DOHH2 (cell line): ENCODE measurements around the gene ABI3BP.

Experiments used
- H3F3A ChIP-seq: fragments of 200-600 bp; sonication (generic), shearing (Covaris generic); 2 replicates; pipeline ENCODE4 v1.6.0; 2016; ENCODE audit warnings: antibody characterized with exemption, mild to moderate bottlenecking; ENCODE audit not compliant: control insufficient read depth, insufficient read depth
- H3K27ac ChIP-seq: fragments of 200-600 bp; sonication (generic); 2 replicates; pipeline ENCODE4 v1.5.1; 2014; ENCODE audit warnings: low read depth, mild to moderate bottlenecking, low read length, moderate library complexity
- H3K27me3 ChIP-seq: fragments of 200-600 bp; sonication (generic); 2 replicates; pipeline ENCODE4 v1.6.1; 2014; ENCODE audit warnings: mild to moderate bottlenecking, low read length, mixed read lengths; ENCODE audit not compliant: control insufficient read depth
- H3K36me3 ChIP-seq: fragments of 200-600 bp; sonication (generic); 2 replicates; pipeline ENCODE4 v1.6.1; 2014; ENCODE audit warnings: mild to moderate bottlenecking, low read length, moderate library complexity, mixed read lengths; ENCODE audit not compliant: control insufficient read depth
- H3K4me1 ChIP-seq: fragments of 200-600 bp; sonication (generic); 2 replicates; pipeline ENCODE4 v1.6.1; 2014; ENCODE audit warnings: mild to moderate bottlenecking, low read length, mixed read lengths; ENCODE audit not compliant: control insufficient read depth
- H3K4me2 ChIP-seq: fragments of 200-600 bp; sonication (generic); 2 replicates; pipeline ENCODE4 v1.6.0; 2014; ENCODE audit warnings: mild to moderate bottlenecking, low read length, moderate library complexity
- H3K4me3 ChIP-seq: fragments of 200-600 bp; sonication (generic); 2 replicates; pipeline ENCODE4 v1.5.1; 2014; ENCODE audit warnings: mild to moderate bottlenecking, low read length, mixed read lengths
- H3K79me2 ChIP-seq: fragments of 200-600 bp; sonication (generic); 2 replicates; pipeline ENCODE4 v1.6.1; 2014; ENCODE audit warnings: mild to moderate bottlenecking, low read length, mixed read lengths; ENCODE audit not compliant: control insufficient read depth
- H3K9me2 ChIP-seq: fragments of 200-600 bp; sonication (generic); replicated peaks from 2 replicates; pipeline ENCODE4 v1.6.1; 2014; ENCODE audit warnings: mild to moderate bottlenecking, low read length, mixed read lengths; ENCODE audit not compliant: control insufficient read depth
- H3K9me3 ChIP-seq: fragments of 200-600 bp; sonication (generic); 2 replicates; pipeline ENCODE4 v1.6.1; 2014; ENCODE audit warnings: antibody characterized with exemption, low read length, mixed read lengths; ENCODE audit not compliant: control insufficient read depth, insufficient read depth
- H4K20me1 ChIP-seq: fragments of 200-600 bp; sonication (generic); 2 replicates; pipeline ENCODE4 v1.6.0; 2014; ENCODE audit warnings: low read depth, mild to moderate bottlenecking, antibody characterized with exemption, low read length, moderate library complexity; ENCODE audit not compliant: control insufficient read depth, insufficient read depth
- CTCF ChIP-seq: fragments of 200-600 bp; sonication (generic); IDR thresholded peaks from one replicate; pipeline ENCODE4 v1.5.1; 2014; ENCODE audit warnings: antibody characterized with exemption, mild to moderate bottlenecking, low read depth, low read length; ENCODE audit not compliant: poor library complexity, severe bottlenecking
- EZH2phosphoT487 ChIP-seq: fragments of 200-600 bp; sonication (generic); IDR thresholded peaks from 2 replicates; pipeline ENCODE4 v1.6.1; 2017; ENCODE audit warnings: borderline replicate concordance, mild to moderate bottlenecking, antibody characterized with exemption, low read length, moderate library complexity, mixed read lengths

ABI3BP gene

GRCh38 chr3:100911956-100912355 is 81.3 kb downstream of the ABI3BP start:
- H3K27ac ChIP-seq: no peak overlapping the region
- no peaks in the 10 kb centered on the region for H3K9me3 ChIP-seq

GRCh38 chr3:100910986-100911385 is 82.2 kb downstream of the ABI3BP start:
- Histone ChIP-seq H3K4me1 (peaks cover 3% of the 10 kb centered on the region; the same call in 1 of the 2 replicates), H4K20me1 (no peaks in the 10 kb centered on the region), H3K27me3 (peaks cover 9% of the 10 kb centered on the region), H3F3A (no peaks in the 10 kb centered on the region), H3K36me3 (no peaks in the 10 kb centered on the region), H3K9me2 (no peaks in the 10 kb centered on the region), H3K9me3 (no peaks in the 10 kb centered on the region), H3K4me2 (no peak overlapping the region), H3K4me3 (no peak overlapping the region), H3K79me2 (no peaks in the 10 kb centered on the region), H3K27ac (no peak overlapping the region)
- TF ChIP-seq EZH2phosphoT487 (no peak), CTCF (no peak)

More at GRCh38 chr3:100911956-100912355, 81.3 kb downstream of the ABI3BP start:
- Histone ChIP-seq H3K9me2 (no peaks in the 10 kb centered on the region), H3K79me2 (no peaks in the 10 kb centered on the region), H3F3A (no peaks in the 10 kb centered on the region), H3K36me3 (no peaks in the 10 kb centered on the region), H3K27me3 (peaks cover 9% of the 10 kb centered on the region), H3K4me3 (no peak overlapping the region), H3K4me2 (no peak overlapping the region), H3K4me1 (peaks cover 3% of the 10 kb centered on the region; the same call in 1 of the 2 replicates), H4K20me1 (no peaks in the 10 kb centered on the region)
- no peak for TF ChIP-seq EZH2phosphoT487
- TF ChIP-seq CTCF: no peak

DNA sequence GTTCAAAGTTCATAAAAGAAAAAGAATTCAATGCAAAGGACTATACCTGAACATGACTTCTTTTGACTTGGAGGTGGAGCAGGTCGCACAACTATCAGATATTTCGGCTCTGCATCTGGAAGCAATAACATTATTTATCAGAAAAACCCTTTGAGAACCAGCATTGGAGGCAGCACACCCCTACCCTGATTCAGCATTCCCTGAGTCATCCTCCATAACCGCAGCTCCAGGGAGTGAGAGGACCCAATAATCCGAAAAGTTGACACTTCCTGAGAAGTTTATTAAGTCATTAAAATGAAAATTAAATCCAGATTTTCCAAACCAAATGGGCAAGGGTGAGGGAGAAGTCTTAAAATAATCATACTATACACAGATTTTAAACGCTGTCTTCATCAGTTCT is 90.6 kb downstream of the ABI3BP start:
- Histone ChIP-seq H4K20me1 (no peaks in the 10 kb centered on the region), H3K27ac (no peak overlapping the region), H3K4me2 (no peak overlapping the region), H3K36me3 (no peaks in the 10 kb centered on the region), H3K9me2 (no peaks in the 10 kb centered on the region), H3K27me3 (no peaks in the 10 kb centered on the region), H3K9me3 (no peaks in the 10 kb centered on the region), H3K79me2 (no peaks in the 10 kb centered on the region), H3K4me1 (no peaks in the 10 kb centered on the region), H3F3A (no peaks in the 10 kb centered on the region), H3K4me3 (no peak overlapping the region)
- TF ChIP-seq CTCF (no peak), EZH2phosphoT487 (no peak)
